ENCODE data around the gene ZP2.
"Not testable (repeated sequence)": the region's sequence is repeated elsewhere in the genome, so short reads cannot be mapped to it uniquely, and the experiment has no call there.

The ZP2 gene

GRCh38 chr16:21172650-21173049 is 38.7 kb downstream of the ZP2 start:
- Histone ChIP-seq H3K9me3 (ENCODE audit: control insufficient read depth, insufficient read depth, low read depth, low read length) (no peaks in the 10 kb centered on the region), H3K36me3 (ENCODE audit: control insufficient read depth, insufficient read depth, low read length) (peaks cover 69% of the 10 kb centered on the region), H3K9ac (ENCODE audit: low read length) (no peak overlapping the region), H3K4me1 (ENCODE audit: control insufficient read depth, insufficient read depth, low read length) (no peaks in the 10 kb centered on the region), H3K27me3 (ENCODE audit: control insufficient read depth, insufficient read depth, low read length) (no peaks in the 10 kb centered on the region), H3K4me3 (ENCODE audit: low read depth, low read length) (no peak overlapping the region), H3K27ac (ENCODE audit: low read depth, low read length) (no peak overlapping the region)

DNA sequence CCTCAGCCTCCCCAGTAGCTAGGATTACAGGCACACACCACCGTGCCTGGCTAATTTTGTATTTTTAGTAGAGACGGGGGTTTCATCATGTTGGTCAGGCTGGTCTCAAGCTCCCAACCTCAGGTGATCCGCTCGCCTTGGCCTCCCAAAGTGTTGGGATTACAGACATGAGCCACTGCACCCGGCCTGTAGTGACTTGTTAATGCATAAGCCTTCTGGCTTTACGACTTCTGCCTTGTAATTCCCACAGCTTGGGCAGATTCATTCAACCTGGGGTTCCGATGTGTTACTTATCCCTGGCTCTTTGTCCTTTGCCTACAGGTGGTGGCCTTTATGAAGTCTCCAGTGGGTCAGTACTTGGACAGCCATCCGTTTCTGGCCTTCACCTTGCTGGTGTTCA is 41.3 kb downstream of the ZP2 start:
- not testable (repeated sequence) for H3K9ac ChIP-seq (ENCODE audit: low read length); H3K27me3 ChIP-seq (ENCODE audit: control insufficient read depth, insufficient read depth, low read length); H3K4me1 ChIP-seq (ENCODE audit: control insufficient read depth, insufficient read depth, low read length); H3K9me3 ChIP-seq (ENCODE audit: control insufficient read depth, insufficient read depth, low read depth, low read length); H3K27ac ChIP-seq (ENCODE audit: low read depth, low read length); H3K4me3 ChIP-seq (ENCODE audit: low read depth, low read length)
- H3K36me3 ChIP-seq (ENCODE audit: control insufficient read depth, insufficient read depth, low read length), result peaks cover 69% of the 10 kb centered on the region

DNA sequence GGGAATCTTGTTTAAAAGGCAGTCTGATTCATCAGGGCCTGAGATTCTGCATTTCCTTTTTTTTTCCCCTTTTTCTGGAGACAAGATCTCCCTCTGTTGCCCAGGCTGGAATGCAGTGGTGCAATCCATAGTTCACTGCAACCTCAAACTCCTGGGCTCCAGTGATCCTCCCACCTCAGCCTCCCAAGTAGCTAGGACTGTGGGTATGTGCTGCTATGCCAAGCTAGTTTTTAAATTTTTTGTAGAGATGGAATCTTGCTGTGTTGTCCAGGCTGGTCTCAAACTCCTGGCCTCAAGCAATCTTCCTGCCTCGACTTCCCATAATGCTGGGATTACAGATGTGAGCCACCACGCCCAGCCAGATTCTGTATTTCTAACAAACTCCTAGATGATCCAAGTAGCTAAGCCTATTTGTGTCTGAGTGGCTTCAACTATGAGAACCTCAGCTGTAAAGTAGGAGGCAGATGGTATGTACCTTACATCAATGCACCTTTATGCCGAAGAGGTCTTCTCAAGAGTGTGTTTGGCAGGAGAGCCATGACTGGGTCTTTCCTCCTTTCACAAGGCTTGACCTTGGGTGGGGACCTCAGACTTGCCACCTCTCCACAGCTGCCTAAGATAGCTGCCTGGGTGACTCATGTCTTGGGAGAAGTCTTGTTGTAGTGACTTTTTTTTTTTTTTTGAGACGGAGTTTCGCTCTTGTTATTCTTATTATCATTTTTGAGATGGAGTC is 42.0 kb downstream of the ZP2 start:
- H3K9me3 ChIP-seq (ENCODE audit: control insufficient read depth, insufficient read depth, low read depth, low read length), result no peaks in the 10 kb centered on the region
- no peak overlapping the region for H3K4me3 ChIP-seq (ENCODE audit: low read depth, low read length)
- H3K27me3 ChIP-seq (ENCODE audit: control insufficient read depth, insufficient read depth, low read length), result no peaks in the 10 kb centered on the region
- no peak overlapping the region for H3K9ac ChIP-seq (ENCODE audit: low read length)
- H3K4me1 ChIP-seq (ENCODE audit: control insufficient read depth, insufficient read depth, low read length), result no peaks in the 10 kb centered on the region
- H3K36me3 ChIP-seq (ENCODE audit: control insufficient read depth, insufficient read depth, low read length), result peaks cover 67% of the 10 kb centered on the region
- no peak overlapping the region for H3K27ac ChIP-seq (ENCODE audit: low read depth, low read length)

GRCh38 chr16:21167929-21168602 is 43.3 kb downstream of the ZP2 start:
- peaks cover 68% of the 10 kb centered on the region for H3K36me3 ChIP-seq (ENCODE audit: control insufficient read depth, insufficient read depth, low read length)
- H3K9me3 ChIP-seq (ENCODE audit: control insufficient read depth, insufficient read depth, low read depth, low read length), result no peaks in the 10 kb centered on the region
- no peak overlapping the region for H3K4me3 ChIP-seq (ENCODE audit: low read depth, low read length)
- H3K4me1 ChIP-seq (ENCODE audit: control insufficient read depth, insufficient read depth, low read length), result no peaks in the 10 kb centered on the region
- no peaks in the 10 kb centered on the region for H3K27me3 ChIP-seq (ENCODE audit: control insufficient read depth, insufficient read depth, low read length)
- H3K27ac ChIP-seq (ENCODE audit: low read depth, low read length), result no peak overlapping the region
- no peak overlapping the region for H3K9ac ChIP-seq (ENCODE audit: low read length)

DNA sequence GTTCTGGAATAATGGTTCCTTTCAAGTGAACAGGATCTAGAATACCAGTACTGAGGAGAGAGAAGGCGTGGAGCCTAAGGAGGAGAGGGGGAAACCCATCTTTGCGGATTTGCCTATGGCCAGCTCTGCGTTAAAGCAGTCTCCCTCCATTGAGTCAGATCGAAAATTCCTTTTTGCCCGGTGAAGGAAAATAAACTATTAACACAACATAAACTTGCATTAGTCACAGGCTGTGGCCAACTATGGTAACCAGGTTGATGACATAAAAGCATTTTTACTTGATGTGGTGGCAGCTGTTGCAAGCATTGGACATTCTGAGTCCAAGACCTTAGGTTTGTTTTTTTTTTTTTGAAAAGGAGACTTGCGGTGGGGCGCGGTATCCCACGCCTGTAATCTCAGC is 44.0 kb downstream of the ZP2 start:
- Histone ChIP-seq H3K36me3 (ENCODE audit: control insufficient read depth, insufficient read depth, low read length) (peaks cover 71% of the 10 kb centered on the region), H3K27me3 (ENCODE audit: control insufficient read depth, insufficient read depth, low read length) (no peaks in the 10 kb centered on the region), H3K4me1 (ENCODE audit: control insufficient read depth, insufficient read depth, low read length) (no peaks in the 10 kb centered on the region), H3K27ac (ENCODE audit: low read depth, low read length) (no peak overlapping the region), H3K9ac (ENCODE audit: low read length) (no peak overlapping the region), H3K4me3 (ENCODE audit: low read depth, low read length) (no peak overlapping the region), H3K9me3 (ENCODE audit: control insufficient read depth, insufficient read depth, low read depth, low read length) (no peaks in the 10 kb centered on the region)

- H3K4me1 ChIP-seq (ENCODE audit: control insufficient read depth, insufficient read depth, low read length), result no peaks in the 10 kb centered on the region
- no peaks in the 10 kb centered on the region for H3K27me3 ChIP-seq (ENCODE audit: control insufficient read depth, insufficient read depth, low read length)
- no peak overlapping the region for H3K9ac ChIP-seq (ENCODE audit: low read length)
- H3K9me3 ChIP-seq (ENCODE audit: control insufficient read depth, insufficient read depth, low read depth, low read length), result no peaks in the 10 kb centered on the region
- H3K4me3 ChIP-seq (ENCODE audit: low read depth, low read length), result no peak overlapping the region
- H3K27ac ChIP-seq (ENCODE audit: low read depth, low read length), result no peak overlapping the region
- peaks cover 72% of the 10 kb centered on the region for H3K36me3 ChIP-seq (ENCODE audit: control insufficient read depth, insufficient read depth, low read length)
These were observed 44.8 kb downstream of the ZP2 start for GRCh38 chr16:21166561-21166961.

- Histone ChIP-seq H3K27ac (ENCODE audit: low read depth, low read length) (no peak overlapping the region), H3K9me3 (ENCODE audit: control insufficient read depth, insufficient read depth, low read depth, low read length) (no peaks in the 10 kb centered on the region), H3K36me3 (ENCODE audit: control insufficient read depth, insufficient read depth, low read length) (peaks cover 62% of the 10 kb centered on the region), H3K4me3 (ENCODE audit: low read depth, low read length) (no peak overlapping the region), H3K27me3 (ENCODE audit: control insufficient read depth, insufficient read depth, low read length) (no peaks in the 10 kb centered on the region), H3K9ac (ENCODE audit: low read length) (no peak overlapping the region), H3K4me1 (ENCODE audit: control insufficient read depth, insufficient read depth, low read length) (0 out of 2 replicates have a peak, but pooled peaks cover 4% of the 10 kb centered on the region)
These were observed 46.7 kb downstream of the ZP2 start for GRCh38 chr16:21164521-21165168.

DNA sequence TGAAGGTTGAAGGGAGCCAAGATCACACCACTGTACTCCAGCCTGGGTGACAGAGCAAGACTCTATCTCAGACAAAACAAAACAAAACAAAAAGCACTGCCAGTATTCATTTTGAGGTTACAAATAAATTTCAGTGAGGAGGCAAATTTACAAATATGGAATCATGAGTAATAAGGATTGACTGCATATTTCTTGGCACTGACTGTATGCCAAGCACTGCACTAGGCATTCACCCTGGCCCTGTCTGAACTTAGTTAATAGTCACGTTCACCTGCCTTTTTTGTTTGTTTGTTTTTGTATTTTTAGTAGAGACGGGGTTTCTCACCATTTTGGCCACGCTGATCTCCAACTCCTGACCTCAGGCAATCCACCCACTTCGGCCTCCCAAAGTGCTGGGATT is 47.8 kb downstream of the ZP2 start:
- peaks cover 56% of the 10 kb centered on the region for H3K36me3 ChIP-seq (ENCODE audit: control insufficient read depth, insufficient read depth, low read length)

GRCh38 chr16:21162661-21163151 is 48.7 kb downstream of the ZP2 start:
- Histone ChIP-seq H3K9me3 (ENCODE audit: control insufficient read depth, insufficient read depth, low read depth, low read length) (no peaks in the 10 kb centered on the region), H3K9ac (ENCODE audit: low read length) (no peak overlapping the region), H3K27me3 (ENCODE audit: control insufficient read depth, insufficient read depth, low read length) (no peaks in the 10 kb centered on the region), H3K36me3 (ENCODE audit: control insufficient read depth, insufficient read depth, low read length) (peaks cover 56% of the 10 kb centered on the region), H3K4me1 (ENCODE audit: control insufficient read depth, insufficient read depth, low read length) (peaks cover 9% of the 10 kb centered on the region; the same call in 1 of the 2 replicates), H3K4me3 (ENCODE audit: low read depth, low read length) (no peak overlapping the region), H3K27ac (ENCODE audit: low read depth, low read length) (no peak overlapping the region)

More for the DNA sequence above, 47.8 kb downstream of the ZP2 start:
- Histone ChIP-seq H3K4me1 (ENCODE audit: control insufficient read depth, insufficient read depth, low read length) (0 out of 2 replicates have a peak, but pooled peaks cover 4% of the 10 kb centered on the region), H3K9ac (ENCODE audit: low read length) (no peak overlapping the region), H3K4me3 (ENCODE audit: low read depth, low read length) (no peak overlapping the region), H3K9me3 (ENCODE audit: control insufficient read depth, insufficient read depth, low read depth, low read length) (no peaks in the 10 kb centered on the region), H3K27me3 (ENCODE audit: control insufficient read depth, insufficient read depth, low read length) (no peaks in the 10 kb centered on the region), H3K27ac (ENCODE audit: low read depth, low read length) (no peak overlapping the region)

DNA sequence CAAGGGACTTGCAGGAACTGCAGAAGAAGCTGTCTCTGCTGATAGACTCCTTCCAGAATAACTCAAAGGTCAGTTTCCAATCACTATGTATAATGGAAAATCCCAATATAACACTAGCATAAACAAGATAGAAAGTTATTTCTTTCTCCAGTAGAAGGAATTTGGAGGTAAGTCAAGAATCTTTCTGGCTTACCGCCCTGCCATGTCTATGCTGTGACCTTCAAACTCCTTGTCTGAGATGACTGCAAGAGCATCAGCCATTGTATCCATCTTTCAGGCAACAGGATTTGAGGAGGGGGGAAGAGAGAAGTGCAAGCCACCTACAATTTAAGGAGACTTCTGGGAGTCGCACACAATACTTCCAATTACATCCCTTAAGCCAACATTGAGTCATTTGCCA is 50.2 kb downstream of the ZP2 start:
- Histone ChIP-seq H3K27me3 (ENCODE audit: control insufficient read depth, insufficient read depth, low read length) (no peaks in the 10 kb centered on the region), H3K9me3 (ENCODE audit: control insufficient read depth, insufficient read depth, low read depth, low read length) (no peaks in the 10 kb centered on the region), H3K9ac (ENCODE audit: low read length) (no peak overlapping the region)

GRCh38 chr16:21160276-21160675 is 51.1 kb downstream of the ZP2 start:
- H3K9ac ChIP-seq (ENCODE audit: low read length), result no peak overlapping the region
- no peak overlapping the region; the same call in 1 of the 2 replicates for H3K4me3 ChIP-seq (ENCODE audit: low read depth, low read length)
- H3K27me3 ChIP-seq (ENCODE audit: control insufficient read depth, insufficient read depth, low read length), result no peaks in the 10 kb centered on the region
- no peak overlapping the region for H3K27ac ChIP-seq (ENCODE audit: low read depth, low read length)
- no peaks in the 10 kb centered on the region for H3K9me3 ChIP-seq (ENCODE audit: control insufficient read depth, insufficient read depth, low read depth, low read length)
- peaks cover 41% of the 10 kb centered on the region for H3K36me3 ChIP-seq (ENCODE audit: control insufficient read depth, insufficient read depth, low read length)
- H3K4me1 ChIP-seq (ENCODE audit: control insufficient read depth, insufficient read depth, low read length), result peaks cover 9% of the 10 kb centered on the region; the same call in 1 of the 2 replicates

More for the DNA sequence above, 50.2 kb downstream of the ZP2 start:
- no peak overlapping the region for H3K4me3 ChIP-seq (ENCODE audit: low read depth, low read length)
- no peak overlapping the region for H3K27ac ChIP-seq (ENCODE audit: low read depth, low read length)
- H3K4me1 ChIP-seq (ENCODE audit: control insufficient read depth, insufficient read depth, low read length), result peaks cover 9% of the 10 kb centered on the region; the same call in 1 of the 2 replicates
- H3K36me3 ChIP-seq (ENCODE audit: control insufficient read depth, insufficient read depth, low read length), result peaks cover 44% of the 10 kb centered on the region
